PFSK-1 (cell line): ENCODE results near the gene TANGO6.

Experiments
- FOXP2 ChIP-seq: optimal IDR thresholded peaks from 2 replicates; pipeline ENCODE3; 2011; ENCODE audit warnings: borderline replicate concordance, control low read depth, inconsistent platforms; ENCODE audit not compliant: insufficient read depth; ENCODE audit errors: extremely low read length, extremely low read depth
- POLR2AphosphoS5 ChIP-seq: IDR thresholded peaks from 2 replicates; pipeline ENCODE4 v1.6.1; 2012; ENCODE audit warnings: low read depth, mild to moderate bottlenecking, control low read depth, low read length, moderate library complexity
- REST ChIP-seq, 2 experiments: IDR thresholded peaks; 2 replicates each; pipeline versions ENCODE4 v1.6.1 to v1.8.0; 2011 to 2012; ENCODE audit warnings: low read depth in 2 of 2, low read length in 2 of 2, control low read depth in 1 of 2, inconsistent platforms in 1 of 2, mild to moderate bottlenecking in 1 of 2, moderate library complexity in 1 of 2; ENCODE audit not compliant: insufficient read depth in 1 of 2
- SIN3A ChIP-seq: IDR thresholded peaks from 2 replicates; pipeline ENCODE4 v1.6.1; 2012; ENCODE audit warnings: mild to moderate bottlenecking, low read length, moderate library complexity, borderline replicate concordance; ENCODE audit not compliant: insufficient read depth
- TAF1 ChIP-seq: IDR thresholded peaks from 2 replicates; pipeline ENCODE4 v1.6.1; 2012; ENCODE audit warnings: low read length, control low read depth, borderline replicate concordance; ENCODE audit not compliant: insufficient read depth

TANGO6 gene

DNA sequence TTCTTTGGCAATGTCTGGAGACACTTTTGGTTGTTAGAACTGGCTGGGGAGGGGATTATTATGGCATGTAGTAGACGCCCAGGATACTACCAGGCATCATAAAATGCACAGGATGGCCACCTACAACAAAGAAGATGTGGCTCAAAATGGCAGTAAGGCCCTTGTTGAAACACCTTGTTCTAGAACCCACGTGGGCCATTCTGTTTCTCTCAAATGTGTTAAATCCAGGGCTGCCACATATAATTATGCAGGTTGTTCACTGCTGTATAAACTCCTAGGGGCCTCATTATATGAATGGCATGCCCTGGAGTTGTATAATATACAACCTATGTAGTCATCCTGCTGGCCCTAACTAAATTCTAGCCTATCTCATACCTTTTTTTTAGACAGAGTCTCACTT lies 138.6 kb downstream of the TANGO6 start:
- TF ChIP-seq TAF1 (no peak), SIN3A (no peak), FOXP2 (no peak), POLR2AphosphoS5 (no peak), REST (IDR thresholded peaks at IDR 0.05; ENCODE audit: insufficient read depth in 1 of 2, low read depth in 2 of 2, low read length in 2 of 2) (no peak)

GRCh38 chr16:68984467-68984866 lies 141.1 kb downstream of the TANGO6 start:
- TF ChIP-seq FOXP2 (no peak), TAF1 (no peak), REST (IDR thresholded peaks at IDR 0.05; ENCODE audit: insufficient read depth in 1 of 2, low read depth in 2 of 2, low read length in 2 of 2) (no peak), POLR2AphosphoS5 (no peak), SIN3A (no peak)

DNA sequence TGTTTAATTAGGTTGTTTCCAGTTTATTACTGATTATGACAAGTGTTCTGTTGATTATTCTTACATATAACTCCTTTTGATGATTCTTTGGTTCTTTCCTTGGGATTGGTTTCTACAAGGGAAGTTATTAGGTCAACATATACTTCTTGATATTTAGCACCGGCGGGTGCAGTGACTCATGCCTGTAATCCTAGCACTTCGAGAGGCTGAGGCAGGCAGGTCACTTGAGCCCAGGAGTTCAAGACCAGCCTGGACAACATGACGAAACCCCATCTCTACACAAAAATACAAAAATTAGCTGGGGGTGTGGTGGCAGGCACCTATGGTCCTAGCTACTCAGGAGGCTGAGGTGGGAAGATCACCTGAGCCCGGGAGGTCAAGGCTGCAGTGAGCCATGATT lies 141.9 kb downstream of the TANGO6 start:
- TF ChIP-seq REST (IDR thresholded peaks at IDR 0.05; ENCODE audit: insufficient read depth in 1 of 2, low read depth in 2 of 2, low read length in 2 of 2) (no peak), SIN3A (no peak)

GRCh38 chr16:68985855-68986254 lies 142.5 kb downstream of the TANGO6 start:
- TF ChIP-seq TAF1, result no peak
- no peak for TF ChIP-seq POLR2AphosphoS5
- no peak for TF ChIP-seq REST (IDR thresholded peaks at IDR 0.05; ENCODE audit: insufficient read depth in 1 of 2, low read depth in 2 of 2, low read length in 2 of 2)
- TF ChIP-seq FOXP2, result no peak
- TF ChIP-seq SIN3A, result no peak

- TF ChIP-seq SIN3A (no peak), TAF1 (no peak), FOXP2 (no peak), POLR2AphosphoS5 (no peak), REST (IDR thresholded peaks at IDR 0.05; ENCODE audit: insufficient read depth in 1 of 2, low read depth in 2 of 2, low read length in 2 of 2) (no peak)
Measured at GRCh38 chr16:68987734-68988457, 144.6 kb downstream of the TANGO6 start.
